VCaP (cell line): Measurements from ENCODE around the gene NEUROD2.

ENCODE experiments used
- H3K27ac ChIP-seq: fragments of 450-650 bp; 2 replicates; pipeline ENCODE4 v1.5.1; 2017
- CTCF ChIP-seq: fragments of 450-650 bp; conservative IDR thresholded peaks from 2 replicates; pipeline ENCODE4 v1.5.1; 2017; ENCODE audit warnings: mild to moderate bottlenecking, moderate library complexity

Gene NEUROD2

GRCh38 chr17:39564211-39564848 is 43.4 kb downstream of the NEUROD2 start:
- no peak overlapping the region for H3K27ac ChIP-seq
- TF ChIP-seq CTCF, result no peak

- H3K27ac ChIP-seq, result no peak overlapping the region
- no peak for TF ChIP-seq CTCF
Measured at GRCh38 chr17:39563476-39563875, 44.2 kb downstream of the NEUROD2 start.

- TF ChIP-seq CTCF, result no peak
Measured at GRCh38 chr17:39562976-39563375, 44.7 kb downstream of the NEUROD2 start.

GRCh38 chr17:39562395-39562794 is 45.3 kb downstream of the NEUROD2 start:
- H3K27ac ChIP-seq, result no peak overlapping the region
- TF ChIP-seq CTCF, result no peak

More at GRCh38 chr17:39562976-39563375, 44.7 kb downstream of the NEUROD2 start:
- no peak overlapping the region for H3K27ac ChIP-seq

GRCh38 chr17:39556423-39556822 is 51.3 kb downstream of the NEUROD2 start:
- H3K27ac ChIP-seq, result no peak overlapping the region
- no peak for TF ChIP-seq CTCF

- TF ChIP-seq CTCF, result no peak
- no peak overlapping the region for H3K27ac ChIP-seq
Measured at GRCh38 chr17:39555368-39555767, 52.4 kb downstream of the NEUROD2 start.
